GM18507 (cell line): Measurements from ENCODE around the gene CHN2.
"Not testable (repeated sequence)": the region's sequence is repeated elsewhere in the genome, so short reads cannot be mapped to it uniquely, and the experiment has no call there.

ENCODE experiments used
- DNase-seq: peaks from one replicate; pipeline ENCODE4 v3.0.0; 2011; ENCODE audit warnings: low read depth; ENCODE audit not compliant: insufficient read length; ENCODE audit errors: extremely low spot score
- FAIRE-seq: peaks from 2 replicates; lab custom pipeline; 2011; peaks lifted over from hg19 to GRCh38; lab: Jason Lieb, UNC

The CHN2 gene

DNA sequence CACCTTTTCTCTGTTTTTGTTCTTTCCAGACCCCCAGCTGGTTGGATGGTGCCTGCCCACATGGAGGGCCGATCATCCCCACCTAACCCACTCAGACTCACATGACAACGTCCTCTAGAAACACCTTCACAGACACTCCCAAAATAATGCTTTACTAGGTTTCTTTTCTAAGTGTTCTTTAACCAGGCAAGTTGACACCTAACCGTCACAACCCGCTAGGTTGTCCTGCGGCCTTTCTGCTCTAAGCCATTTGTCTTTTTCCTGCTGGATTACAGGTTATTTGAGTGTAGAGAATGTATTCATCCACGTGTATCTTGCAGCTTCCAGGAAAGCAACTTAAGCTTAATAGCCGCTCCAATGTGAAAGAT lies 54.8 kb downstream of the CHN2 start:
- FAIRE-seq, result no peak
- no peak for DNase-seq

DNA sequence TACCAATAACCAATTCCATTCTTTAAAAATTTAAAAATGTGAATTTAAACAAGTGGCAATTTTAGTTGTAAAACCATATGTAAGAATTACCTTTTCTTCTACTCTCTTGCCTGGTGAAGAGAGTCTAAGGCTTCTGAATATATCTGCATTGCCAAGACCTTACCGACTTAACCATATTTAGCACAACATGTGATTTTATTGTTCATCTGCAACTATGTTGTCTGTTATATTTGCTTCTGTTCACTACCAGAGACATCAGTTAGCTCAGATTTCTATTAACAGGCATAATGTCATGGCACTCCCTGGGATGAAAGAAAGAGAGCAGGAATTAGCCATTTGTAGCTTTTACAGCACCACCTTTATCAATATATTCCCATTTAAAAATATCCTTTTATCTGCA lies 55.3 kb downstream of the CHN2 start:
- FAIRE-seq, result no peak
- DNase-seq, result no peak

DNA sequence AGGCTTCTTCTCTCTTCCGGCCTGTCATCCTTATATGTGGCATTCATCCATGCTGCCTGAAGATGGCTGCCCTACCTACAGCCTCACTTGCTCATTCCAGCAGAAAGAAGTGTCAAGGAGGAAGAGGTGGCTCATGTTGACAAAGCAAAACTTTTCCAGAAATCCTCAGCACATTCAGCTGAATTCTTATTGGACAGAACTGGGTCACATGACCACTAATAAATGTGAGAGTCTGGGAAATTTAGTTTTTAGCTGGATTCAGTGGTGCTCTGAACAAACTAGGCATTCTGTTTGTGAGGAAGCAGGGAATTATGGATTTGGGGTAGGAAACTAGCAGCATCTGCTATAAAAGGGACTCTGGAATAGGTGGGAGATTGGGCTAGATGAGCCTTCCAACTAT lies 58.6 kb downstream of the CHN2 start:
- DNase-seq (no peak), FAIRE-seq (no peak)

DNA sequence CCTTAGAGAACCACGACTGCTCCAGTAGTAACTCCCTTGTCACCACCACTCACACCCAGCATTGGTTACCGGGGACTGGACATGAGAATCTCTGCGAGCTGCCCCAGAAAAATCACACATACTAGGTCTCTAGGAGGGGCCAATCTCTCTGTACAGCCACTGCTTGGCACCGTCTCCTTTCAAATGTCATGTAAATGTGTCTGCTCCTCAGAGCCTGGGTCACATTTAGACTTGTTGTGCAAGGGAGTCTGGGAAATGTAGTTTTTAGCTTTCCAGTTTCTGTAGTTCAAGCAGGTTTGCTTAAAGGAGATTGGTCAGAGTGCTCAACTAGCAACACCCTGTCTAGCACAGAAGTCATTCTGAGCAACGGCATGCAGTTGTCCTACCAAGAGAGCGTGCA lies 60.0 kb downstream of the CHN2 start:
- no peak for FAIRE-seq
- DNase-seq, result no peak

DNA sequence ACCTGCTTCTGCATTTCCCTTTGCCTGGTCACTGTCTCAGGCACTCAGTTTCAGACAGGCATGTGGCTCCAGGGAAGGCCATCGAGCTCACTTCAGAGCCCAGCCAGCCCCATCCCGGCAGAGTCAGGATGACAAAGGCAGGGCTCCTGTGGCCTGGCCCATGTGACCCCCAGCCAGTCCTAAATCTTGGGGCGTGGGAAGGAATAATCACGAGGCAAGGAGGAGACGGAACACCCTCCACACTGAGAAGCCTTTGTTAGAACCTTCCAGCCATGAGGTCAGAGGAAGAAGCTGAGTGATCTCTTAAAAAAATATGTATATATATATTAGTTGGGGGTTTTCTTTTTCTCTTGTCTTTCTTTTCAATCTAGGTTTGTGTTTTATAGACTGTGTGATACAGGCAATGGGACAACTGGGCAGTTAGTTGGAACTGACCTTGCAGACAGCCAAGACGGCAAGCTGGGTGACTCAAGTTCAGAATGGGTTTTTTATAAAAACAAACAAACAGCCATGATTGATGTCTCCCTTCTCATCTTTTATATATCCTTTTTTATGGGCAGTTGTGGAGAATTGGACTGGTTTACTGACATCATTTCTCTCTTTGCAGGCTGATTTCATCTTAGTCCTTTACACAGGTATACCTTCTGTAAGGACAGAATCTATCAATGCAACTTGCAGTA lies 60.8 kb downstream of the CHN2 start:
- FAIRE-seq, result no peak
- DNase-seq, result no peak

DNA sequence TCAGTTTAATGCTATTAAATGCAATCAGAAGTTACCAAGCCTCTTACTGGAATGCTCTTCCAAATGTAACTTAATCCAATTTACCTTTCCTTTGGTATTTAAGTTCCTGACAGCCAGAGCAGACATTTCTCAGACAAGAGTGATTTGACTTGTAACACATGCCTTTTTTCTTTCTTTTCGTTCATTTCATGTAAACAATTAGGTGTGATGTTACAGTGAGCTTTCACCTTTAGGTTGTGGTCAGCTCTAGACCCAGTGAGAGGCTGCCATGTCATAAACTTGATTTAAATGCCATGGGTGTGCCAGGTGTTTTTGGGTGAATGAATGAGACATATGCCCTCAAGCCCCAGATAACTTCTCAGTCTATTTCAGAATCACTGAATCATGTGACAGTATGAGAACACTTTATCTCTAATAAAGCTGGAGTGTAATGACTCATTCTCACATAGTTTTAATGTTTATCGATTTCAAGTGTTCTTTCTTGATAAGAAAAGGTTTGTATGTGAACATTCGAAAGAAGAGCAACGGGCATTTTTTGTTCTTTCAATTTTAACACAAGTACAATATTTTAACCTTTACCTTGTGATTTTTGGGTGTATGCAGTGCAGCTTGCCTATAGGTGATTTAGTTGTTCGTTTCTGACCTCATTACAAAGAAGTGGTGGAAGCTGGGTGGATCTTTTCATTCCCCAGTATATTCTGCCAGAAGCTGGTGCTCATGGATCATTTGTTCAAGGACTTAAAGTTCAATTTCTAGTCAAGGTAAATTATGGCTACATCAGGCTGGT lies 61.5 kb downstream of the CHN2 start:
- no peak for FAIRE-seq
- DNase-seq, result no peak

DNA sequence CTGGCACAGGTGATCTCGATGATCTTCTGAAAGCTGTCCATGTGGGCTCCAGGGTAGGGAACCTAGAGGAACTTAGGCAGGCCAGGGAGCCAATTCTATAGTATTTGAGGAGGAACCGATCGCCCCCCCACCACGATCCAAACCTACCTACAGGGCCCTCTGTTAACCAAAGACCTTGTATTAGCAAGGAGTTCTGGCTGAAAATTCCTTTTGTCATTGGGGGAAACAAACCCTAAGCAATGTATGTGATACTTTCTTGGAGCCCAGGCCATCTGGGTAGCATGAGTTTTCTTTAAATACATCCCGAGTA lies 62.1 kb downstream of the CHN2 start:
- DNase-seq (no peak), FAIRE-seq (no peak)

DNA sequence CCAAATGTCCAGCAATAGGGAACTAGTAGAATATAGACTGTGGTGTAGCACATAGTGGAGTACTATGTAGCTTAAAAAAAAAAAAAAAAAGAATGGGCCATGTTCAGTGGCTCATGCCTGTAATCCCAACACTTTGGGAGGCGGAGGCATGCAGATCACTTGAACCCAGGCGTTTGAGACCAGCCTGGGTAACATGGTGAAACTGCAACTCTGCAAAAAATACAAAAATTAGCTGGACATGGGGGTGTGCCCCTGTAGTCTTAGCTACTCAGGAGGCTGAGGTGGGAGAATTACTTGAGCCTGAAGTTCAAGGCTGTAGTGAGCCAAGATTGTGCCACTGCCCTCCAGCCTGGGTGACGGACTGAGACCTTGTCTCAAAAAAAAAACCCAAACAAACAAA lies 64.4 kb downstream of the CHN2 start:
- no peak for FAIRE-seq
- no peak for DNase-seq

DNA sequence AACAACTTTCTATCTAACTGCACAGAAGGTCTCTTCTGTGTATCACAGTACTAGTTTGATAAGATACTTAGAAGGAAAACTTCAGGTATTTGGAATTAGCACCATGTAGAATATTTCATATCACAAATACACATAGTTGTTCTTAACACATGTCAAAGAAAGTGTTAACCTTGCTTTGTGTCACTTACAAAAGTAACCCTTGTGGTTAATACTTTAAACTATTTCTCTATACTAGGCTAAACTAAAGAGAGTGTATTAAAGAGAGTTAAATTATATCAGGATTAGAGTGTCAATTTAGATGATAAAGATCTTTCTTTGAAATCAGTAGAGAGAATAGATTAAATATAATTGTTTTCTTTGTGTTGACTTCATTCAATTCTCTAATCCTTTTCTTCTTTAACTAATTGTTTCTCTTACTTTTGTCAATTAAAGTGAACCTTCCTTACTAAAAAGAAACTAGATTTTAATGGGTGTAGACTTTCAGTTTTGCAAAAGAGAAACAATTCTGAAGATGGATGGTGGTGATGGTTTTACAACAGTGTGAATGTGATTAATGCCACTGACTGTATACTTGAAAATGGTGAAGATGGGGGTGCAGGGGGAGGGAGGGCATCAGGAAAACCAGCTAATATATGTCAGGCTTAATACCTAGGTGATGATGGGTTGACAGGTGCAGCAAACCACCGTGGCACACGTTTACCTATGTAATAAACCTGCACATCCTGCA lies 67.8 kb downstream of the CHN2 start:
- FAIRE-seq (no peak), DNase-seq (no peak)

DNA sequence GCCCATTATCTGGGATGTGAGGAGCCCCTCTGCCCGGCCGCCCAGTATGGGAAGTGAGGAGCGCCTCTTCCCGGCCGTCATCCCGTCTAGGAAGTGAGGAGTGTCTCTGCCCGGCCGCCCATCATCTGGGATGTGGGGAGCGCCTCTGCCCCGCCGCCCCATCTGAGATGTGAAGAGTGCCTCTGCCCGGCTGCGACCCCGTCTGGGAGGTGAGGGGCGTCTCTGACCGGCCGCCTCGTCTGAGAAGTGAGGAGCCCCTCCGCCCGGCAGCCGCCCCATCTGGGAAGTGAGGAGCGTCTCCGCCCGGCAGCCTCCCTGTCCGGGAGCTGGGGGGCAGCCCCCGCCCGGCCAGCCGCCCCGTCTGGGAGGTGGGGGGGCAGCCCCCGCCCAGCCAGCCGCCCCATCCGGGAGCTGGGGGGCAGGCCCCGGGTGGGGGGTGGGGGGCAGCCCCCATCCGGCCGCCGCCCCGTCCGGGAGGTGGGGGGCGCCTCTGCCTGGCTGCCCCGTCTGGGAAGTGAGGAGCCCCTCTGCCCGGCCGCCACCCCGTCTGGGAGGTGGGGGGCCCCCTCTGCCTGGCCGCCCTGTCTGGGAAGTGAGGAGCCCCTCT lies 69.1 kb downstream of the CHN2 start:
- FAIRE-seq, DNase-seq: not testable (repeated sequence)

DNA sequence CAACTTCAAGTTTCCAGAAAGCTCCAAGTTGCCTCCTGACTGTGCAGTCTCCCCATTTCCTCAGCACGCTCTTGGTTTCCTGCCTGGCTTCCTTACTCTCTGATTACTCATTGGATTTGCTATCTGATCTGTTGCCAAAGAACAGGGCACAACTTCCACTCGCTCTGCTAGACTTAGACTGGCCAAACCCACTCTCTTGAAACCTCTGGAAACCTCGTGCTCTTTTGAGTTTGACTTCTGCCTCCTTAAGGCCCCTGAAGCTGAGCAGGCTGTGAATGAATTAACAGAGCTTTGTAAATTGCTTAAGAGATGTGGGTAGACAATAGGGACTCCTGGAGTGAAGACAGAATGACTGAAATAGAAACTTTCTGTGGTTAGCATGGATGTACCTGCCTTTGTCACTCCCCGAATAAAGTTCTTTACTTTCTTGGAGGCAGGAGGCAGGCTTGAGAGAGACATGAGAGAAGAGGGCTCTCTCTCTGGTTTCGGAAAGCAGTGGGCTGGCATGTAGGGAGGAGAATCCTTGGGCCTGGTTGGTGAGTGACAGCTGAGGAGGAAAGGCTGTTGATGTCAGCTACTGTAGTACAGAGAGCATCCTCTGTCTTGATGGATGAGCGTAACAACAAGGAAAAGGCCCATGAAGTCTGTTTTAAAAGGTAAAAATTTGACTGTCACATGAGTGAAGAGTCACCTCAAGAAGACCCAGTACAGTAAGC lies 70.8 kb downstream of the CHN2 start:
- FAIRE-seq (no peak), DNase-seq (no peak)

DNA sequence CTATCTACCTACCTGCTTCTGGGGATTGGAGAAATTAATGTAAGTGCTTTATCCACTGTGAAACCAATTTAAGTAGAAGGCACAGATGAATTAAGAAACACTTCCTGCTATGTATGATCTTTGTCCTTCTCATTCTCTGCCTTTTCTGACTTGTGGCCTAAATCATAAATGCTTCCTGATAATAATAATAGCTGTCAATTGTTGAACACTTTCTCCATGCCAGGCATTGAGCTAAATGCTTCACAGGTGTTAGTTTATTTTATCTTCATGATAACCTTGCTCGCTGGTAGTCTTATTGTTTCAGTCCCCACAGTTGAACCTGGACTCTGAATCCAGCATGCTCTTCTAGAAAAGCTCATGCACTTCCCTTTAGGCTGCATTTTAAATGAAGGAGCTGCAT lies 75.4 kb downstream of the CHN2 start:
- FAIRE-seq, result no peak
- no peak for DNase-seq

DNA sequence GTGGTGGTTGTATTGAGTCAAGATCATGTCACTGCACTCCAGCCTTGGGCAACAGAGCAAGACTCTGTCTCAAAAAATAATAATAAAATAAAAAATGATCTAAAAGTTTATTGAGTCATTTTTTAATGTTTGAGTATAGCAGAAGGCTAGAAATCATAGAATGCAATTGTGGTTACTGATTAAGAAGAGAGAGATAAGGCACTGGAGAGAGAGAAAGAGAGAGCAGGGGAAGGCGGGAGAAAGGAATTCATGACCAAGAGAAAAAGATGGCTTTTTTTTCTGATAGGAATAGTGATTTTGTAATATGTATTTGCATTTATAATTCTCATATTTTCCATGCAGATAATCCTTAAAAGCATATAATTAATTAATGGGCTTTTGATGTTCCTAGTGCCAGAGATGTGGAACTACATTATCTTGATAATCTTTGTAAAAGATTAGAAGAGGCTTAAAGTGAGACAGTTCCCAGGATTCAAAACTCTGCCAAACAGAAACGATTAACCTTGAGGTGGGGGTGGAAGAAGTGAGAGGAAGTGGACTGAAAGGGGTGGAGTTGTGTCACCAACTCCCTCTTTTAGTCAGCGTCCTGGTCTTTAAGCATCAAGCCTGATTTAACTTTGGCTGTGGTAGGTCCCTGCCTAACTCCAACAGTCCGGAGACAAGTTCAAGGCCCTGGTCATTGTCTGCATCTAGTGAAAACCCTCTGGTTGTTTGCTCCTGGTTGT lies 76.2 kb downstream of the CHN2 start:
- DNase-seq (no peak), FAIRE-seq (peak; percentile 56)

DNA sequence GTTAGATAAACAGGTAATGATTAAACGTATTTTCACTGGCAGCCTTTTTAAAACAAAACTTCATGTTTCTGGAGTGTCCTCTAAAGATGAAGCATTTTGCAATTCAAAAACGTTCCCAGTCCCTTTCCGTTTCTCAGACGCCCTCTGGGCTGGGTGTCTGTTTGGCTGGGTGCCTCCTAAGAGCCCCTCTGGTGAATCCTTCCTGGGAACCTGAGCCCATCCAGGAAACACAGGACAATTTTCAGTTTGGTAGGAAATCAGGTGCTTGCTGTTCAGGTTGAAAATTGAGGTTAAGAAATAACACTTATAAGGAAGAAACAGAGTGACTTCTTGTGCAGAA lies 76.7 kb downstream of the CHN2 start:
- DNase-seq (no peak), FAIRE-seq (no peak)

DNA sequence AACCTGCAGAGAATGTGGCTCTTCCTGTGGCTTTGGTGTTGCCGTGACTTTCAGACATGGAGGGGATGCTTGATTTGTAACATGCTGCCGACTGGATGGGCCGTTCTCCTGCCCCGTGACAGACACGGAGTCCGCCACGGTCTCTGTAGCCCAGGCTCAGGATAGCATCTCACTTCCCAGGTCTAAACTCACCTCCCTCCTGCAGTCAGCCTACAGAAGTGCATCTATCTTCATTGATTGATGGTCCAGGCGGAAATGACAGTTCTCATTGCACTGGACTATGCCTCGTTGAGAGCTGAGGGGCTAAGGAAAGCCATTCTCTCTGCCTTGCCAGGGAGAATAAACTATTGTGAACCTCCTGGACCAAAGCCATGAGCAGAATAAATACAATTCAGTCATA lies 77.5 kb downstream of the CHN2 start:
- DNase-seq, result no peak
- FAIRE-seq, result no peak

DNA sequence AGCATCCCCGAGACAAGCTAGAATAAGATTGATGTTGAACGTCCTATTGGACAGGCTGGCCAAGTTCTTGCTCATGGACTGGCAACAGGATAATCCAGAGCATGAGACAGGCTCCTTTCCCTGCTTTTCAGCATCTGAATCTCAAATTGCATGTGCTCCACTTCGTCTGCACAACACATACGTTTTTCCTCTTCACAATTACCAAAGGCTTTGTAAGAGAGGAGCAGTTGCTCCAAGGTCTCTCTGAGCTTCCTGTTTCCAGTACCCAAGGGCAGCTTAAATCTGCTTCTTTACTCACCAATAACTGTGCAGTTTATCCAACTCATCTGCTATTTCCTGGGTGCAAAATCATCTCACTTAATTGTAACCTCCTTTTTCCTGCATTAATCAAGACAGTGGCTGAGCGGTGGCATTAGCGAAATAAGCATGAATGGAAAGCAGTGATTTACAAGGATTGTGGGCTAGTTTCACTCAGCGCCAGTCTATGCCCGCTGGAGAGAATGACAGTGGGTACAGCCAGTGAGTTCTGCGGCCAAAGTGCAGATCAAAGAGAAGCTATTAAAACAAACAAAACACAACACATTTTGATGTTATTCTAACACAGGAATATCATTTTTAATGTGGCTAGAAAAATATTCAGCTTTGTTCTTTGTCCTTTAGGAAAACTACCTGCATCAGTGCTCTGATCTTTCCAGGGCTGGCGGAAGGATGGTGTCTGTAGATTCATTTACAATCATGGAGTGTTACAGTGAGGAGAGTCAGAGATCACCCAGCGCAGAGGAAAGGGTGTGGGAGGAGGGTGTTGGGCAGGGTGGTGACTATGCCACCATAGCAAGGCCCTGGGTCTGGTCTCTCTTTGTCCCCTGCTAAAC lies 79.8 kb downstream of the CHN2 start:
- FAIRE-seq, result no peak
- DNase-seq, result no peak

DNA sequence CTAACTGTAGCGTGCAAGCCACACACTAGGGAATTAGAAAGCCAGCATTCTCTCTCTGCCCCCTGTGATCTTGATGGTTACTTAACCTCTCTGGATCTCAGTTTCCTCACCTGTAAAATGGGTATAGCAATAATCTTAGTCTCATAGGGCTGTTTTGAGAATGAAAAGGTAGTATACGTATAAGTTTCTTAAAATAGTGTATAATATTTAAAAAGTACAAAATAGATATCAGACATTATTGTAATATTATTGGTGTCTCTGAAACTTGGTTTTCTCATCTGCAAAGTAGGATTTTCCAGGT lies 80.4 kb downstream of the CHN2 start:
- DNase-seq, result no peak
- no peak for FAIRE-seq

DNA sequence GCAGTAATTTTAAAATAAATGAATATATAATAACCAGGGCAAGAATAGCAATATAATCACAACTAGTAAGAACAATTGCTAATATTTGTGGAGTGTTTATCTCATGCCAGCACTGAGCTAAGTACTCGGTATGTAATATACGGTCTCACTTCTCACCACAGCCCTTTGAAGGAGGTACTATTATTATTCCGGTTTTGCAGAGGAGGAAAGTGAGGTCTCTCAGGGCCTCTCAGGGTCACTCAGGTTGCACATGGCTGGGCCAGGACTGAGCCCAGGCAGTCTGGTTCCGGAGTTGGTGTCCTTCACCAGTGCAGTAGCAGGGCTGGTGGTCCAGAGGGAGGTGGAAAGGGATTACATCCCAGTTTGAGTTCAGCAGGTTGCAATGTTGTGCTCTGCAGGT lies 80.9 kb downstream of the CHN2 start:
- FAIRE-seq, result no peak
- DNase-seq, result no peak

DNA sequence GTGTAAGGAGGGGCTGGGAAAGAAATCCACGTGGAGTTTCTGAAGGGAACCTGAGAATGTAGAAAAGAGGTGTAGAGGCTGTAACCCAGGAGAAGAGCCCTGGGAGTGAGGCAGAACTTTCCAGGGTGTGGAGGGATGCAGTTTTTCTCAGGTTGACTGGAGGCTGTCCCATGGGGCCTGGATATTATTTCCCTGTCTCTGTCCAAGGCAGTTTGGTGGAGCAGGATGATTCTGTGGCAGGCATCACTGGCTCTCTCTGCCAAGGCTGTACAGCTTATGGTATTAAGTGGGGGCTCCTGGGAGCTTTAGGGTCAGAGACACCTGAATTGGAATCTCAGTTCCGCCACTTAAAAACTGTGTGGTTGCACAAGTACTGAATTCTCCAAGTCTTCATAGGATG lies 81.6 kb downstream of the CHN2 start:
- FAIRE-seq (no peak), DNase-seq (no peak)
